ENCODE data around the gene SLC38A11.

DNA sequence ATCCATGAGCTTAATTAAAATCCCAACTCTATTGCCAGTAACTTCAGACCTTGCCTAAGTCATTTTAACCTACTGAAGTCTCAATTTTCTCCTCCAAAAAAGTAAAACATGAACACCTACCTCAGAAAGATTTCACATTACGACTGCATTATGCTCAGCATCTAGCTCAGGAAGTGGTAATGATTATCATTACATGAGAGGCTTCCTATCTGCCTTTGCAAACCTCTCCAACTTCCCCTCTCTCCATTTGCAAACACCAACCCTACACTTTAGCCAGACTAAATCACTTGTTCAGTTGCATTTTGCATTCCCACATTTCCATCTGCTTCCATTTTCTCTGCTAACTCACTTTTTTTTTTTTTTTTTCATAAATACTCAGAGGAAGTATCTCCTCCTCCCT is 6.8 kb downstream of the SLC38A11 start:
- TF ChIP-seq, protein P1, sequence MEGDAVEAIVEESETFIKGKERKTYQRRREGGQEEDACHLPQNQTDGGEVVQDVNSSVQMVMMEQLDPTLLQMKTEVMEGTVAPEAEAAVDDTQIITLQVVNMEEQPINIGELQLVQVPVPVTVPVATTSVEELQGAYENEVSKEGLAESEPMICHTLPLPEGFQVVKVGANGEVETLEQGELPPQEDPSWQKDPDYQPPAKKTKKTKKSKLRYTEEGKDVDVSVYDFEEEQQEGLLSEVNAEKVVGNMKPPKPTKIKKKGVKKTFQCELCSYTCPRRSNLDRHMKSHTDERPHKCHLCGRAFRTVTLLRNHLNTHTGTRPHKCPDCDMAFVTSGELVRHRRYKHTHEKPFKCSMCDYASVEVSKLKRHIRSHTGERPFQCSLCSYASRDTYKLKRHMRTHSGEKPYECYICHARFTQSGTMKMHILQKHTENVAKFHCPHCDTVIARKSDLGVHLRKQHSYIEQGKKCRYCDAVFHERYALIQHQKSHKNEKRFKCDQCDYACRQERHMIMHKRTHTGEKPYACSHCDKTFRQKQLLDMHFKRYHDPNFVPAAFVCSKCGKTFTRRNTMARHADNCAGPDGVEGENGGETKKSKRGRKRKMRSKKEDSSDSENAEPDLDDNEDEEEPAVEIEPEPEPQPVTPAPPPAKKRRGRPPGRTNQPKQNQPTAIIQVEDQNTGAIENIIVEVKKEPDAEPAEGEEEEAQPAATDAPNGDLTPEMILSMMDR (IDR thresholded peaks at IDR 0.05 in 4 of 5, conservative IDR thresholded peaks at IDR 0.05 in 1 of 5): no peak
- TF ChIP-seq POLR2A (IDR thresholded peaks at IDR 0.05): no peak
